Kidney epithelial cell (primary cell): ENCODE data around the gene CA11. TPM values are rescaled to one million over a fixed set of nuclear protein-coding genes. Genes with fewer than 3 reads are reported as not detected.

Source experiments
- DNase-seq: peaks from one replicate; pipeline ENCODE4 v3.0.0-alpha.2; 2010; ENCODE audit warnings: low read depth
- H3K27me3 ChIP-seq: 2 replicates; pipeline ENCODE4 v1.6.0; 2011; ENCODE audit warnings: low read length; ENCODE audit not compliant: control insufficient read depth, insufficient read depth
- H3K36me3 ChIP-seq: 2 replicates; pipeline ENCODE4 v1.5.1; 2011; ENCODE audit warnings: low read length; ENCODE audit not compliant: control insufficient read depth, insufficient read depth
- H3K4me3 ChIP-seq: 2 replicates; pipeline ENCODE4 v1.5.1; 2011; ENCODE audit warnings: low read depth, mild to moderate bottlenecking, control low read depth, low read length
- total RNA-seq: library from RNA; depleted of rRNA; stranded (reverse); fragments of >200 nt; gene quantifications from 2 replicates; pipeline ENCODE4 v1.2.3, GENCODE V29; 2015
- TF ChIP-seq, protein P1 (sequence below): IDR thresholded peaks from 2 replicates; pipeline ENCODE4 v1.5.1; 2011; ENCODE audit warnings: mild to moderate bottlenecking, moderate library complexity, low read length, control low read depth, inconsistent platforms; ENCODE audit not compliant: insufficient read depth, poor library complexity, severe bottlenecking

Gene CA11
- total RNA-seq, 1 donor from 2014 or later = 1.1 TPM

DNA sequence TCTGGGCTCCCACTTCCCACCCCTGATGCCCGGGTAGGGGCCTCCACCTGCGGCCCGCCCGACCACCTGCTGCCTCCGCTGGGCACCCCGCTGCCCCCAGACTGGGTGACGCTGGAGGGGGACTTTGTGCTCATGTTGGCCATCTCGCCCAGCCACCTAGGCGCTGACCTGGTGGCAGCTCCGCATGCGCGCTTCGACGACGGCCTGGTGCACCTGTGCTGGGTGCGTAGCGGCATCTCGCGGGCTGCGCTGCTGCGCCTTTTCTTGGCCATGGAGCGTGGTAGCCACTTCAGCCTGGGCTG, 16.7 kb downstream of the CA11 start:
- Histone ChIP-seq H3K27me3 (no peaks in the 10 kb centered on the region), H3K4me3 (no peak overlapping the region), H3K36me3 (no peaks in the 10 kb centered on the region)
- TF ChIP-seq, protein P1, sequence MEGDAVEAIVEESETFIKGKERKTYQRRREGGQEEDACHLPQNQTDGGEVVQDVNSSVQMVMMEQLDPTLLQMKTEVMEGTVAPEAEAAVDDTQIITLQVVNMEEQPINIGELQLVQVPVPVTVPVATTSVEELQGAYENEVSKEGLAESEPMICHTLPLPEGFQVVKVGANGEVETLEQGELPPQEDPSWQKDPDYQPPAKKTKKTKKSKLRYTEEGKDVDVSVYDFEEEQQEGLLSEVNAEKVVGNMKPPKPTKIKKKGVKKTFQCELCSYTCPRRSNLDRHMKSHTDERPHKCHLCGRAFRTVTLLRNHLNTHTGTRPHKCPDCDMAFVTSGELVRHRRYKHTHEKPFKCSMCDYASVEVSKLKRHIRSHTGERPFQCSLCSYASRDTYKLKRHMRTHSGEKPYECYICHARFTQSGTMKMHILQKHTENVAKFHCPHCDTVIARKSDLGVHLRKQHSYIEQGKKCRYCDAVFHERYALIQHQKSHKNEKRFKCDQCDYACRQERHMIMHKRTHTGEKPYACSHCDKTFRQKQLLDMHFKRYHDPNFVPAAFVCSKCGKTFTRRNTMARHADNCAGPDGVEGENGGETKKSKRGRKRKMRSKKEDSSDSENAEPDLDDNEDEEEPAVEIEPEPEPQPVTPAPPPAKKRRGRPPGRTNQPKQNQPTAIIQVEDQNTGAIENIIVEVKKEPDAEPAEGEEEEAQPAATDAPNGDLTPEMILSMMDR = no peak
- DNase-seq = no peak

DNA sequence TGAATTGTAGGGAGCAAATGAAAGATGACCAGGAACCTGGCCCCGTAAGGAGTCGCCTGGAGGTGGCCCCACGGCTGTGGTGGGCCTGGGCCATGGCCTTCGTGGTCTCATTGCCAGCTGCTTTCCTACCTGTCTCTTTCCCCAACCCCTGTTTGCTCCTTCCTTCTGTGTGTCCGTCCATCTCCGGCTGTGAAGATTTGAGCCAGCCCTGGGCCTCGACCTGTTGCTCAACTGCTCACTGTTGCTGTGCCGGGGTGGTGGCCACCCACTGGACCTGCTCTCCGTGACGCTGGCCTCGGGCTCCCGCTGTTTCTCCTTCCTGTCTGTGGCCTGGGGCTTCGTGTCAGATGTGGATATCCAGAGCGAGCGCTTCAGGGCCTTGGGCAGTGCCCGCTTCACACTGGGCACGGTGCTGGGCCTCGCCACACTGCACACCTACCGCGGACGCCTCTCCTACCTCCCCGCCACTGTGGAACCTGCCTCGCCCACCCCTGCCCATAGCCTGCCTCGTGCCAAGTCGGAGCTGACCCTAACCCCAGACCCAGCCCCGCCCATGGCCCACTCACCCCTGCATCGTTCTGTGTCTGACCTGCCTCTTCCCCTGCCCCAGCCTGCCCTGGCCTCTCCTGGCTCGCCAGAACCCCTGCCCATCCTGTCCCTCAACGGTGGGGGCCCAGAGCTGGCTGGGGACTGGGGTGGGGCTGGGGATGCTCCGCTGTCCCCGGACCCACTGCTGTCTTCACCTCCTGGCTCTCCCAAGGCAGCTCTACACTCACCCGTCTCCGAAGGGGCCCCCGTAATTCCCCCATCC, 17.3 kb downstream of the CA11 start:
- TF ChIP-seq, protein P1 = no peak
- Histone ChIP-seq H3K4me3 (no peak overlapping the region), H3K27me3 (no peaks in the 10 kb centered on the region), H3K36me3 (no peaks in the 10 kb centered on the region)
- DNase-seq = no peak

DNA sequence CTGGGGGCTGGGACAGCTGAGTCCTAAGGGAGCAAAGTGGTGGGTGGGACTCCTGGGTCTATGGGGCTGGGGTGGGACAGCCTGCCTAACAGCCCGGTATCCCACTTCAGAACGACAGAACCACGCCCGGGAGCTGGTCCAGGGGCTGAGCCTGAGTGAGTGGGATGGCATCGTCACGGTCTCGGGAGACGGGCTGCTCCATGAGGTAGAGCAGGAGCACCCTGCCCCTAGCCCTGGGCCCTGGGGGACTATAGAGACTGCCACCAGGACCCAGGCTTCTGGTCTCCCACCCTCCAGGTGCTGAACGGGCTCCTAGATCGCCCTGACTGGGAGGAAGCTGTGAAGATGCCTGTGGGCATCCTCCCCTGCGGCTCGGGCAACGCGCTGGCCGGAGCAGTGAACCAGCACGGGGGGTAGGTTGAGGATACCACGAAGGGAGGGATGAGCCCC, 18.1 kb downstream of the CA11 start:
- H3K27me3 ChIP-seq = no peaks in the 10 kb centered on the region
- no peak for DNase-seq
- no peaks in the 10 kb centered on the region for H3K36me3 ChIP-seq
- no peak overlapping the region for H3K4me3 ChIP-seq
- TF ChIP-seq, protein P1 = no peak

DNA sequence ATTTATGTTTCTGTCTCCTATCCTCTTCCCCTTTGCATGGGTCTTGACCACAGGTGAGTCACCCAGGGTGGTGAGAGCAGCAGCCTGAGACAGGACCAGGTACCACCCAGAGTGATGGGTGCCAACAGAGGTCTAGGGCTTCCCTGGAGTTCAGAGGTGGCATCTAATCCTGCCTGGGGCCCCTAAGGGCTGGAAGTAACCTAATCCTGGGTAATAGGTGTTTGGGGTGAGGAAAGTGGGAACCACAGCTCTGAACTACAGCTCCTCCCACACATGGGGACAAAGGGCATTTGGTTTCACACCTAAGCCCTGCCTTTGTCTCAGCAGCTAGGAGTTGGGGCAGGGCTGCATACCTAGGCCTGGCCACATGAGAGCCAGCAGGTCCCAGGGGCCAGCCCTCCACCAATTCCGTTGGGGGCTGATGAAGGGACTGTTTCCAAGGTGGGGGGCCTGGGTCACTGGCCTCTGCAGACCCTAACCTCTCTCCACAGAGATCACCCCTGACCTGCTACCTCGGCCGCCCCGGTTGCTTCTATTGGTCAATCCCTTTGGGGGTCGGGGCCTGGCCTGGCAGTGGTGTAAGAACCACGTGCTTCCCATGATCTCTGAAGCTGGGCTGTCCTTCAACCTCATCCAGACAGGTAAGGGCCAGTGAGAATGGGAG, 18.7 kb downstream of the CA11 start:
- no peaks in the 10 kb centered on the region for H3K36me3 ChIP-seq
- H3K4me3 ChIP-seq = no peak overlapping the region
- no peaks in the 10 kb centered on the region for H3K27me3 ChIP-seq
- no peak for DNase-seq
- TF ChIP-seq, protein P1 = no peak

DNA sequence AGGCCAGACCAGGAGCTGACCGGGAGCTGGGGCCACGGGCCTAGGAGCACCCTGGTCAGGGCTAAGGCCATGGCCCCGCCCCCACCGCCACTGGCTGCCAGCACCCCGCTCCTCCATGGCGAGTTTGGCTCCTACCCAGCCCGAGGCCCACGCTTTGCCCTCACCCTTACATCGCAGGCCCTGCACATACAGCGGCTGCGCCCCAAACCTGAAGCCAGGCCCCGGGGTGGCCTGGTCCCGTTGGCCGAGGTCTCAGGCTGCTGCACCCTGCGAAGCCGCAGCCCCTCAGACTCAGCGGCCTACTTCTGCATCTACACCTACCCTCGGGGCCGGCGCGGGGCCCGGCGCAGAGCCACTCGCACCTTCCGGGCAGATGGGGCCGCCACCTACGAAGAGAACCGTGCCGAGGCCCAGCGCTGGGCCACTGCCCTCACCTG, 20.1 kb downstream of the CA11 start:
- Histone ChIP-seq H3K4me3 (no peak overlapping the region), H3K27me3 (no peaks in the 10 kb centered on the region), H3K36me3 (no peaks in the 10 kb centered on the region)
- TF ChIP-seq, protein P1 = no peak
- DNase-seq = no peak
